GM21737 (cell line): ENCODE data around the gene GET4.

Experiments
- ATAC-seq: cut with Tn5 transposase; IDR thresholded peaks from one replicate; pipeline ENCODE4 v1.9.1; 2021; ENCODE audit warnings: mild to moderate bottlenecking, moderate library complexity; ENCODE audit not compliant: unreplicated experiment

The GET4 gene

GRCh38 chr7:945147-945555, 68.8 kb downstream of the GET4 start:
- no peak for ATAC-seq

GRCh38 chr7:945556-946255, 69.4 kb downstream of the GET4 start:
- ATAC-seq, result no peak
